IMR-90 (cell line): ENCODE results near the gene RALGPS2. TPM values are rescaled to one million over a fixed set of nuclear protein-coding genes. Genes with fewer than 3 reads are reported as not detected.

Experiments used
- ATAC-seq: fragments of 200-7000 bp; cut with Tn5 transposase; 2 replicates; pipeline ENCODE4 v1.9.1; 2020; ENCODE audit warnings: low read depth, mild to moderate bottlenecking, moderate library complexity
- BruUV-seq: library from RNA; stranded (reverse); fragments of 400-500 nt; replicated peaks from 2 replicates; lab custom pipeline; 2021; lab: Mats Ljungman, UMichigan
- CTCF ChIA-PET: fragments of 300-600 bp; formaldehyde crosslinking; extraction: SDS; loops from one replicate; lab custom pipeline; 2021; ENCODE audit warnings: antibody characterized with exemption; lab: Yijun Ruan, JAX
- POLR2A ChIA-PET: fragments of 300-600 bp; sonication (Branson Sonifier 250); formaldehyde crosslinking; loops from one replicate; lab custom pipeline; 2022; ENCODE audit warnings: antibody characterized with exemption; ENCODE audit not compliant: unreplicated experiment; lab: Charles Lee
- DNase-seq: peaks from one replicate; pipeline ENCODE4 v3.0.0; 2013
- H2AFZ ChIP-seq: replicated peaks from 2 replicates; pipeline ENCODE3; 2013; ENCODE audit warnings: low read length, mild to moderate bottlenecking; ENCODE audit not compliant: poor library complexity
- H2AK5ac ChIP-seq: 2 replicates; pipeline ENCODE4 v1.6.1; 2013; ENCODE audit warnings: low read depth, low read length, inconsistent platforms
- H2AK9ac ChIP-seq: replicated peaks from 2 replicates; pipeline ENCODE3; 2013; ENCODE audit warnings: mild to moderate bottlenecking, low read depth, low read length, moderate library complexity; ENCODE audit not compliant: poor library complexity
- H2BK120ac ChIP-seq: 2 replicates; pipeline ENCODE4 v1.6.1; 2013; ENCODE audit warnings: low read depth, low read length, inconsistent platforms
- H2BK15ac ChIP-seq: 3 replicates; pipeline ENCODE4 v1.6.1; 2013; ENCODE audit warnings: low read depth, low read length, inconsistent platforms
- H2BK20ac ChIP-seq: 2 replicates; pipeline ENCODE4 v1.6.1; 2013; ENCODE audit warnings: low read depth, mild to moderate bottlenecking, inconsistent platforms, low read length, moderate library complexity
- H2BK5ac ChIP-seq: 2 replicates; pipeline ENCODE4 v1.6.1; 2013; ENCODE audit warnings: mild to moderate bottlenecking, low read depth, low read length, inconsistent platforms; ENCODE audit not compliant: poor library complexity, severe bottlenecking
- H3K14ac ChIP-seq: replicated peaks from 2 replicates; pipeline ENCODE4 v1.6.1; 2013; ENCODE audit warnings: low read depth, low read length, inconsistent platforms
- H3K18ac ChIP-seq: 2 replicates; pipeline ENCODE4 v1.6.1; 2013; ENCODE audit warnings: low read depth, low read length, control low read depth
- H3K23ac ChIP-seq: 2 replicates; pipeline ENCODE4 v1.6.1; 2013; ENCODE audit warnings: low read depth, low read length, inconsistent platforms
- H3K27ac ChIP-seq: 2 replicates; pipeline ENCODE4 v1.5.1; 2013; ENCODE audit warnings: mild to moderate bottlenecking, control low read depth, low read length; ENCODE audit not compliant: insufficient read depth
- H3K27me3 ChIP-seq: 2 replicates; pipeline ENCODE4 v1.6.1; 2013; ENCODE audit warnings: low read length; ENCODE audit not compliant: control insufficient read depth, insufficient read depth
- H3K36me3 ChIP-seq: 2 replicates; pipeline ENCODE4 v1.6.1; 2013; ENCODE audit warnings: low read length, mixed read lengths; ENCODE audit not compliant: control insufficient read depth, insufficient read depth
- H3K4ac ChIP-seq: 2 replicates; pipeline ENCODE4 v1.6.1; 2013; ENCODE audit warnings: low read depth, low read length, inconsistent platforms
- H3K4me1 ChIP-seq: 2 replicates; pipeline ENCODE4 v1.6.1; 2013; ENCODE audit warnings: low read length, mixed read lengths; ENCODE audit not compliant: control insufficient read depth, insufficient read depth
- H3K4me2 ChIP-seq: 2 replicates; pipeline ENCODE4 v1.6.1; 2013; ENCODE audit warnings: low read depth, mild to moderate bottlenecking, control low read depth, low read length, moderate library complexity
- H3K4me3 ChIP-seq: 2 replicates; pipeline ENCODE4 v1.5.1; 2013; ENCODE audit warnings: low read depth, mild to moderate bottlenecking, control low read depth, low read length, moderate library complexity; ENCODE audit not compliant: insufficient read depth
- H3K56ac ChIP-seq: 2 replicates; pipeline ENCODE4 v1.6.1; 2013; ENCODE audit warnings: low read length, inconsistent platforms; ENCODE audit not compliant: insufficient read depth; ENCODE audit errors: extremely low read depth
- H3K79me1 ChIP-seq, 2 experiments: 2 replicates each; pipeline ENCODE4 v1.6.1; 2013; ENCODE audit warnings: low read length in 2 of 2, inconsistent platforms in 1 of 2, low read depth in 1 of 2
- H3K9ac ChIP-seq: 2 replicates; pipeline ENCODE4 v1.6.1; 2013; ENCODE audit warnings: low read depth, low read length, control low read depth
- H3K9me1 ChIP-seq: 2 replicates; pipeline ENCODE4 v1.6.1; 2013; ENCODE audit warnings: low read length, inconsistent platforms; ENCODE audit not compliant: insufficient read depth
- H3K9me3 ChIP-seq: 2 replicates; pipeline ENCODE4 v1.6.1; 2013; ENCODE audit warnings: low read length; ENCODE audit not compliant: control insufficient read depth, insufficient read depth
- H4K20me1 ChIP-seq: 2 replicates; pipeline ENCODE4 v1.6.1; 2013; ENCODE audit warnings: low read length, inconsistent platforms; ENCODE audit not compliant: insufficient read depth
- H4K5ac ChIP-seq: 2 replicates; pipeline ENCODE4 v1.6.1; 2013; ENCODE audit warnings: mild to moderate bottlenecking, low read depth, low read length, control low read depth
- H4K8ac ChIP-seq, 2 experiments: 2 replicates each; pipeline ENCODE4 v1.6.1; 2013; ENCODE audit warnings: low read depth in 2 of 2, low read length in 2 of 2, control low read depth in 1 of 2, inconsistent platforms in 1 of 2
- H4K91ac ChIP-seq: 2 replicates; pipeline ENCODE4 v1.6.1; 2013; ENCODE audit warnings: low read depth, low read length, inconsistent platforms; ENCODE audit not compliant: insufficient read depth
- CEBPB ChIP-seq: IDR thresholded peaks from 2 replicates; pipeline ENCODE4 v1.6.1; 2012; ENCODE audit warnings: low read depth, low read length, improper control_type of control experiment
- MAZ ChIP-seq: IDR thresholded peaks from 2 replicates; pipeline ENCODE4 v1.6.1; 2012; ENCODE audit warnings: low read depth, mild to moderate bottlenecking, low read length, improper control_type of control experiment, moderate library complexity, borderline replicate concordance
- POLR2A ChIP-seq: IDR thresholded peaks from 2 replicates; pipeline ENCODE4 v1.6.1; 2012; ENCODE audit warnings: mild to moderate bottlenecking, low read depth, low read length
- RCOR1 ChIP-seq: IDR thresholded peaks from 2 replicates; pipeline ENCODE4 v1.6.1; 2012; ENCODE audit warnings: mild to moderate bottlenecking, low read length, improper control_type of control experiment; ENCODE audit not compliant: insufficient replicate concordance
- WGBS, 2 experiments: methylation state at CpG; one replicate each; pipeline versions ENCODE4 v1.1.5 to v1.1.7; 2013; ENCODE audit warnings: missing lambda C conversion rate in 2 of 2; ENCODE audit not compliant: insufficient read length in 1 of 2; ENCODE audit errors: extremely low coverage in 2 of 2; 5-methylcytosine and 5-hydroxymethylcytosine counted together
- dilution Hi-C: fragments of 300-500 bp; cut with HindIII; formaldehyde crosslinking; loops from one replicate; pipeline ENCODE4 v1.14.3; 2018; ENCODE audit warnings: low sequenced_read_pairs; ENCODE audit not compliant: unreplicated experiment
- in situ Hi-C: fragments of 300-500 bp; cut with MboI; formaldehyde crosslinking; loops from 3 replicates; pipeline ENCODE4 v1.14.3; 2019; ENCODE audit warnings: low sequenced_read_pairs, inconsistent platforms, mixed read lengths
- intact Hi-C: fragments of 100-400 bp; cut with micrococcal nuclease; formaldehyde crosslinking; loops from 2 replicates; pipeline ENCODE4 v1.10.0; 2022
- polyA plus RNA-seq, 3 experiments: library from polyadenylated mRNA; depleted of rRNA; stranded (reverse); fragments of >200 nt; gene quantifications; 2 replicates each; pipeline ENCODE4 v1.2.3, GENCODE V29; 2012; ENCODE audit warnings: low replicate concordance in 1 of 3
- total RNA-seq: library from RNA; depleted of rRNA; stranded (reverse); fragments of >200 nt; gene quantifications from 2 replicates; pipeline ENCODE4 v1.2.3, GENCODE V29; 2012

Gene RALGPS2
- total and polyA plus RNA-seq, 2 of the 4 experiments (the other 2 are of a cell fraction) = 13.8 to 148 TPM

DNA sequence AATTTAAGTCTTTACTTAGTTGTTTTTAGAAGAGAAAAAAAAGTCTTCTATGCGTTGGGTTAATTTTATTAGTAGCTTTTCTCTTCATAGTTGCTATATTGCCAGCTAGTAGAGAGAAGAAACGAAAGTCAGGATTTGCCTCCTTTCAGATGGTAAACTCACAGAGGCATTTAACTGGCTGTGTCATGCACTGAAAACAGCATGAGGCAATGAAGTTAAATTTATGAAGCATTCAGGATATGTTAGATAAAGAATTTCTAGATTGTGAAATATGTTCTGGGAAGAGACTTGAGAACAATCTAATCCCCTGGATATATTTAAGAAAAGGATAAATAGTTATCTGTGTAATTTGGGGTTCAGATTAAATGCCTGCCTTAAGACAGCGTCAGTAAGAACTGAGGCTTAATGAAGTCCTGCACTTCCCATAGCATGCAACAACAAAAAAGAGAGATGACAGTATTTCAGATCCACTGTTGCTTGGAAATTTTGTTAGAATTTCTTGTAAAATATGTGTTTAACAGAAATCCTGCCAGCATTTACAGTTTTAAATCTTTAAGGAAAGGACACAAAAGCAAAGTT lies 144.2 kb downstream of the RALGPS2 start:
- H2BK5ac ChIP-seq = no peak overlapping the region
- peaks cover 7% of the 10 kb centered on the region; the same call in 1 of the 2 replicates for H3K9me1 ChIP-seq
- no TSS peak for BruUV-seq
- no peak overlapping the region for H2BK120ac ChIP-seq
- H2AK5ac ChIP-seq = no peak overlapping the region
- peaks cover 5% of the 10 kb centered on the region for H3K4me1 ChIP-seq
- TF ChIP-seq MAZ = no peak
- peak; percentile 81 for TF ChIP-seq CEBPB
- TF ChIP-seq POLR2A = no peak
- TF ChIP-seq RCOR1 = no peak
- CTCF ChIA-PET = no interaction called here
- H3K4ac ChIP-seq = no peak overlapping the region
- H3K27ac ChIP-seq = no peak overlapping the region
- H3K4me2 ChIP-seq = peak overlapping the region; percentile 13; the same call in 1 of the 2 replicates
- no peak overlapping the region for H4K8ac ChIP-seq
- H3K79me1 ChIP-seq = peaks cover 6 to 10% of the 10 kb centered on the region in 2 experiments; a peak in 2 of 4 replicates
- H3K4me3 ChIP-seq = no peak overlapping the region
- in situ Hi-C loops (no loop called here), dilution Hi-C loops (no loop called here), intact Hi-C loops (loop anchor here (5.0 kb wide), 1 partner anchor 327 kb away; no protein-coding TSS in a partner anchor)
- H2AFZ ChIP-seq = no peak overlapping the region
- H3K56ac ChIP-seq = no peak overlapping the region
- H4K20me1 ChIP-seq = no peaks in the 10 kb centered on the region
- peaks cover 6% of the 10 kb centered on the region for H3K36me3 ChIP-seq
- H3K23ac ChIP-seq = no peak overlapping the region
- no peak overlapping the region for H2AK9ac ChIP-seq
- no peak overlapping the region for H2BK15ac ChIP-seq
- no peak overlapping the region for H3K9ac ChIP-seq
- no peak overlapping the region for H4K91ac ChIP-seq
- no CpG with 5 or more reads among the region's 3 CpGs for WGBS, 2 experiments
- H2BK20ac ChIP-seq = no peak overlapping the region
- peak; percentile 63 for DNase-seq
- no peak overlapping the region for H4K5ac ChIP-seq
- H3K18ac ChIP-seq = no peak overlapping the region
- H3K9me3 ChIP-seq = no peaks in the 10 kb centered on the region
- ATAC-seq = peak; percentile 48
- no peak overlapping the region for H3K14ac ChIP-seq
- H3K27me3 ChIP-seq = no peaks in the 10 kb centered on the region
- POLR2A ChIA-PET = no interaction called here
